ENCODE results near the gene ARHGAP1. TPM values are rescaled to one million over a fixed set of nuclear protein-coding genes. Genes with fewer than 3 reads are reported as not detected.

ARHGAP1 gene
- total RNA-seq, 2 donors from 2014 or later: 106 to 159 TPM

DNA sequence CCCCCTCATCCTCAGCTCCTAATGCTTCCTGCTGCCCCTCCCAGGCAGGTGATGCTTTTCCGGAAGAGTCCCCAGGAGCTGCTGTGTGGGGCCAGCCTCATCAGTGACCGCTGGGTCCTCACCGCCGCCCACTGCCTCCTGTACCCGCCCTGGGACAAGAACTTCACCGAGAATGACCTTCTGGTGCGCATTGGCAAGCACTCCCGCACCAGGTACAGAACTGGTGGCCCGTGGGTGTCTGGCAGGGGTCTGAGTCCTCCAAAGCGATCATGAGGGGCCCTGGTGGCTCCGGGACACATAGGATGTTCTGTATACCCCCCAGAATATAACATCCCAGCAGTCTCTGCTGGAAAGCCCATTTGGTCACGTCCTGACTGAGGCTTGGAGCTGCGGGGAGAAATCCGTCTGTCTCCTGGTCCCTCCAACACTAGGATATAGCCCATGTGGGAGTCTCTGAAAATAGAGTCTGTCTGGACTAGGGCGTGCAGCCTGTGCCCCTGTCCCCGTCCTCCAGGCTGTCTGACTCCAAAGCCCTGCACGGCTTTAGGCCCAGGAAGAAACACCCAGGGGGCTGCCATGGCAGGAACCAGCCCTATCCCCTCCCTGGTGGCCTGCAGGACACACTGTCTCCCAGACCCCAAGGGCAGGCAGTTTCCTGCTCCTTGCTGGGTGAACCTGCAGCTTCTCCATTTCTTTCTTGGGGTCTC is 27.7 kb upstream of the ARHGAP1 start:
- H3K4me1 ChIP-seq (ENCODE audit: control insufficient read depth in 1 of 2, low read depth in 2 of 2): no peaks in the 10 kb centered on the region
- TF ChIP-seq, protein P1, sequence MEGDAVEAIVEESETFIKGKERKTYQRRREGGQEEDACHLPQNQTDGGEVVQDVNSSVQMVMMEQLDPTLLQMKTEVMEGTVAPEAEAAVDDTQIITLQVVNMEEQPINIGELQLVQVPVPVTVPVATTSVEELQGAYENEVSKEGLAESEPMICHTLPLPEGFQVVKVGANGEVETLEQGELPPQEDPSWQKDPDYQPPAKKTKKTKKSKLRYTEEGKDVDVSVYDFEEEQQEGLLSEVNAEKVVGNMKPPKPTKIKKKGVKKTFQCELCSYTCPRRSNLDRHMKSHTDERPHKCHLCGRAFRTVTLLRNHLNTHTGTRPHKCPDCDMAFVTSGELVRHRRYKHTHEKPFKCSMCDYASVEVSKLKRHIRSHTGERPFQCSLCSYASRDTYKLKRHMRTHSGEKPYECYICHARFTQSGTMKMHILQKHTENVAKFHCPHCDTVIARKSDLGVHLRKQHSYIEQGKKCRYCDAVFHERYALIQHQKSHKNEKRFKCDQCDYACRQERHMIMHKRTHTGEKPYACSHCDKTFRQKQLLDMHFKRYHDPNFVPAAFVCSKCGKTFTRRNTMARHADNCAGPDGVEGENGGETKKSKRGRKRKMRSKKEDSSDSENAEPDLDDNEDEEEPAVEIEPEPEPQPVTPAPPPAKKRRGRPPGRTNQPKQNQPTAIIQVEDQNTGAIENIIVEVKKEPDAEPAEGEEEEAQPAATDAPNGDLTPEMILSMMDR (IDR thresholded peaks at IDR 0.05): no peak
- no peak overlapping the region for H3K27ac ChIP-seq
- H3K27me3 ChIP-seq (replicated peaks; ENCODE audit: insufficient read depth): no peaks in the 10 kb centered on the region
- DNase-seq (ENCODE audit: low spot score): no peak
- H3K36me3 ChIP-seq: no peaks in the 10 kb centered on the region
- no peak overlapping the region for H3K4me3 ChIP-seq
- ATAC-seq (ENCODE audit: insufficient number of reproducible peaks, low FRiP score, low read depth): no peak
- no peaks in the 10 kb centered on the region for H3K9me3 ChIP-seq

DNA sequence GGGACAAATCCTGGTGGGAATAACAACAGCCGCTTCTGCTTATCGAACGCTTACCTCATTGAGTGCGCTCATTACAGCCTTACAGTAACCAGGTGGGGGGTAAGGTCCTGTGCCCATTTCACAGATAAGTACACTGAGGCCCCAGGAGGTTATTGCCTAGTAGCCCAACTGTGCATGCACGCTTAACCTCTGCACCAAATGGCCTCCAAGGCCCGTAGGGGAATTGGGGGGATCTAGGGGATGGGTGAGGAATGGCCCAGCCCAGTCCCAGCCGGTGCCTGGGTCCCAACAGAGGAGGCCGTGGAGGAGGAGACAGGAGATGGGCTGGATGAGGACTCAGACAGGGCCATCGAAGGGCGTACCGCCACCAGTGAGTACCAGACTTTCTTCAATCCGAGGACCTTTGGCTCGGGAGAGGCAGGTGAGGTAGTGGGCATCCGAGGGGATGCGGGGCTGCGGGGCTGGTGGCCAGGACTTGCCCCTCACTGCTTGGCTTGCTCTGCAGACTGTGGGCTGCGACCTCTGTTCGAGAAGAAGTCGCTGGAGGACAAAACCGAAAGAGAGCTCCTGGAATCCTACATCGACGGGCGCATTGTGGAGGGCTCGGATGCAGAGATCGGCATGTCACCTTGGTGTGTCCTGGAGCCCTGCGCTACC is 25.9 kb upstream of the ARHGAP1 start:
- no peaks in the 10 kb centered on the region for H3K27me3 ChIP-seq (replicated peaks; ENCODE audit: insufficient read depth)
- TF ChIP-seq, protein P1 (IDR thresholded peaks at IDR 0.05): no peak
- H3K36me3 ChIP-seq: no peaks in the 10 kb centered on the region
- DNase-seq (ENCODE audit: low spot score): no peak
- no peak overlapping the region for H3K4me3 ChIP-seq
- no peak overlapping the region for H3K27ac ChIP-seq
- no peaks in the 10 kb centered on the region for H3K4me1 ChIP-seq (ENCODE audit: control insufficient read depth in 1 of 2, low read depth in 2 of 2)
- ATAC-seq (ENCODE audit: insufficient number of reproducible peaks, low FRiP score, low read depth): no peak
- H3K9me3 ChIP-seq: no peaks in the 10 kb centered on the region

DNA sequence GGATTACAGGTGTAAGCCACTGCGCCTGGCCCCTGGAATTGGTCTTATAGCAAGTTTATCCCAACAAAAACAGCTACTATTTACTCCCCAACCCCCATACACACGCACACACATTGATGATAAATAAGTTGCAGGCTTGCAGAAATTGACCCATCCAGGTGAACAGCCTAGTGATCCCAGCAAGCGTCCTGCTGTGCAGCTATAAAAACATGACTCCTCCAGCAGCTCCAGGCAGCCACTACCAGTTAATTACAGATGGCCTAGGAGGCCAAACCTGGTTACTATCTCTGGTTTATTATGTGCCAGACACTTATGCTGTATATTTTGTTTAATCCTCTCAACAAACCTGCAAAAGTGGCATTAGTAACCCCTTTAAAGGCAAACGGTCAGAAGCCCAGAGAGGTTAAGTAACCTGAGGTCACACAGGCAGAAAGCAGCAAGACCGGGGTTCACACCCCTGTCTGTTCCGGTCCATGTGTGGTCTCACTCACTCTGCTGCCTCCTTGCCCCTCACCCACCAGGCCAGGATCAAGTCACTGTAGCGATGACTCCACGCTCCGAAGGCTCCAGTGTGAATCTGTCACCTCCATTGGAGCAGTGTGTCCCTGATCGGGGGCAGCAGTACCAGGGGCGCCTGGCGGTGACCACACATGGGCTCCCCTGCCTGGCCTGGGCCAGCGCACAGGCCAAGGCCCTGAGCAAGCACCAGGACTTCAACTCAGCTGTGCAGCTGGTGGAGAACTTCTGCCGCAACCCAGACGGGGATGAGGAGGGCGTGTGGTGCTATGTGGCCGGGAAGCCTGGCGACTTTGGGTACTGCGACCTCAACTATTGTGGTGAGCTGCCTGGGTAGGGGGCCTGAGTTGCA is 25.2 kb upstream of the ARHGAP1 start:
- ATAC-seq (ENCODE audit: insufficient number of reproducible peaks, low FRiP score, low read depth) (no peak), DNase-seq (ENCODE audit: low spot score) (no peak)
- Histone ChIP-seq H3K27ac (no peak overlapping the region), H3K4me1 (ENCODE audit: control insufficient read depth in 1 of 2, low read depth in 2 of 2) (no peaks in the 10 kb centered on the region), H3K27me3 (replicated peaks; ENCODE audit: insufficient read depth) (no peaks in the 10 kb centered on the region), H3K36me3 (no peaks in the 10 kb centered on the region), H3K4me3 (no peak overlapping the region), H3K9me3 (no peaks in the 10 kb centered on the region)
- TF ChIP-seq, protein P1 (IDR thresholded peaks at IDR 0.05): no peak

DNA sequence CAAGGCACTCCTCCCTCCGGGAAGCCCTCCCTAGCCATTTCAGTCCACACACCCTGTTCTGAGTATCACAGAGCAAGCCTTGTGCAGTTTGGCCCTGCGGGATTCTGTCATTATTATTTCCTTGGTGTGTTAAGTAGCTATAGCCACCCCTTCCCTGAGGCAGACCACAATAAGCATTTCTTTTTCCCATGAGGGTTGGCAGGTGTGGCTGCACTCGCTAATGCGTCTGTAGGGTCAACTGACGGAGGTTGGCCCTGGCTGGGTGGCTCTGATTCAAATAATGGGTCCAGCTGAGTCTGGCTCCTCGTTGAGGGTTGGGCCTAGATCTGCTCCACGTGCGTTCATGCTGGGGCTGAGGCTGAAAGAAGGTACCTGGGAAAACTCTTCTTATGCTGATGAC is 23.7 kb upstream of the ARHGAP1 start:
- DNase-seq (ENCODE audit: low spot score): no peak
- no peaks in the 10 kb centered on the region for H3K27me3 ChIP-seq (replicated peaks; ENCODE audit: insufficient read depth)
- H3K4me3 ChIP-seq: no peak overlapping the region
- no peaks in the 10 kb centered on the region for H3K36me3 ChIP-seq
- ATAC-seq (ENCODE audit: insufficient number of reproducible peaks, low FRiP score, low read depth): no peak
- TF ChIP-seq, protein P1 (IDR thresholded peaks at IDR 0.05): no peak
- no peaks in the 10 kb centered on the region for H3K4me1 ChIP-seq (ENCODE audit: control insufficient read depth in 1 of 2, low read depth in 2 of 2)
- H3K27ac ChIP-seq: no peak overlapping the region
- no peaks in the 10 kb centered on the region for H3K9me3 ChIP-seq

DNA sequence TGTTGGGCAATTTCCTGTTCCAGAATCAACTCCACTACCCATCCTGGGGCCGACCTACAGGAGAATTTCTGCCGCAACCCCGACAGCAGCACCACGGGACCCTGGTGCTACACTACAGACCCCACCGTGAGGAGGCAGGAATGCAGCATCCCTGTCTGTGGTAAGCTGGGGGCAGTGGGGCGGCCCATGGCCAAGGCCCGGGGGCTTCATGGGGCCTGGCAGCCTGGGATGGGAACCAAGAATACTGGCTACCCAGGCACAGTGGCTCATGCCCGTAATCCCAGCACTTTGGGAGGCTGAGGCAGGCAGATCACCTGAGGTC is 22.9 kb upstream of the ARHGAP1 start:
- H3K27ac ChIP-seq: no peak overlapping the region
- no peaks in the 10 kb centered on the region for H3K36me3 ChIP-seq
- ATAC-seq (ENCODE audit: insufficient number of reproducible peaks, low FRiP score, low read depth) (no peak), DNase-seq (ENCODE audit: low spot score) (no peak)
- H3K9me3 ChIP-seq: no peaks in the 10 kb centered on the region
- peaks cover 1 to 2% of the 10 kb centered on the region in 2 donors for H3K4me1 ChIP-seq (ENCODE audit: control insufficient read depth in 1 of 2, low read depth in 2 of 2)
- no peaks in the 10 kb centered on the region for H3K27me3 ChIP-seq (replicated peaks; ENCODE audit: insufficient read depth)
- TF ChIP-seq, protein P1 (IDR thresholded peaks at IDR 0.05): no peak
- no peak overlapping the region for H3K4me3 ChIP-seq
